Measurements from ENCODE around the gene SULT1A2.
"Not testable (repeated sequence)": the region's sequence is repeated elsewhere in the genome, so short reads cannot be mapped to it uniquely, and the experiment has no call there.

The SULT1A2 gene

GRCh38 chr16:28573738-28574718 lies 22.8 kb downstream of the SULT1A2 start:
- H3K4me3 ChIP-seq (replicated peaks; ENCODE audit: low read depth, low read length): no peak overlapping the region
- TF ChIP-seq CTCF (IDR thresholded peaks at IDR 0.05; ENCODE audit: low read depth, low read length, missing control alignments): no peak
- DNase-seq (ENCODE audit: extremely low read depth, low read depth): no peak

DNA sequence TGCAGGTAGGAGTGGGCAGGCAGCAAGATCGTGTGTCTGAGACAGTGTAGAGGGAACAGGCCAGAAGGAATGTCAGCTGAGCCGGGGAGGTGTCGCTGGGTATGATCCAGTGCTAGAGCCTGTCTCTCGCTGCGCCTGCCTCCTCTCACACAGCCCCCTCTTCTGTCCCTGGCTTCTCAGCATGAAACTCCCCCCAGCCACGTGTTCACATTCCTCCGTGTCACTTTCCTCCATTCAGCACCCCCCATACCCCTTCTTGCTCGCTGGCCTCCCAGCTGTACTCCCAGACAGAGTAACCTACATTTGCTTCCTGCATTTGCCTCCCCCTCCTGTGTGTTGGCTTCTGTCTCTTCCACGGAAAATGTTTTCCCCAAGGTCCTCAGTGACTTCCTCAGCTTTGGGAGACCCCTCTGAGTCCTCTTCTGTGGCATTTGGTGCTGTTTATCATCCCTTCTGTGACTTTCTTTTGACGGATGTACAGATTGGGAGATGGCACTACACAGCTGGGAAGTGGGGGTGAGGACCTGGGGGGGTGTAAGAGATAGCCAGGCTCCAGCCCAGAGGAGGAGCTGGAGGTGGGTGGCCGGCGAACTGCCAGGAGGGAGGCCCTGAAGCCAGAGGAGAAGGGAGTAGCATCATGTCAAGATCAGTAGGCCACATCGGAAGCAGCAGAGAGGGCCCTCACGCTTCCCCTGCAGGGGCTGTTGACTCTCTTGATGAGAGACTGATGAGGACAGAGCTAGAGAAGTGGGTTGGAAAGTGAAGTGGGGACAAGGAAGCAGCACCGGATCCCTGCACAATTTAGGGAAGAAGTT lies 23.9 kb downstream of the SULT1A2 start:
- no peak for TF ChIP-seq CTCF (IDR thresholded peaks at IDR 0.05; ENCODE audit: low read depth, low read length, missing control alignments)
- no peak overlapping the region for H3K4me3 ChIP-seq (replicated peaks; ENCODE audit: low read depth, low read length)
- DNase-seq (ENCODE audit: extremely low read depth, low read depth): no peak

DNA sequence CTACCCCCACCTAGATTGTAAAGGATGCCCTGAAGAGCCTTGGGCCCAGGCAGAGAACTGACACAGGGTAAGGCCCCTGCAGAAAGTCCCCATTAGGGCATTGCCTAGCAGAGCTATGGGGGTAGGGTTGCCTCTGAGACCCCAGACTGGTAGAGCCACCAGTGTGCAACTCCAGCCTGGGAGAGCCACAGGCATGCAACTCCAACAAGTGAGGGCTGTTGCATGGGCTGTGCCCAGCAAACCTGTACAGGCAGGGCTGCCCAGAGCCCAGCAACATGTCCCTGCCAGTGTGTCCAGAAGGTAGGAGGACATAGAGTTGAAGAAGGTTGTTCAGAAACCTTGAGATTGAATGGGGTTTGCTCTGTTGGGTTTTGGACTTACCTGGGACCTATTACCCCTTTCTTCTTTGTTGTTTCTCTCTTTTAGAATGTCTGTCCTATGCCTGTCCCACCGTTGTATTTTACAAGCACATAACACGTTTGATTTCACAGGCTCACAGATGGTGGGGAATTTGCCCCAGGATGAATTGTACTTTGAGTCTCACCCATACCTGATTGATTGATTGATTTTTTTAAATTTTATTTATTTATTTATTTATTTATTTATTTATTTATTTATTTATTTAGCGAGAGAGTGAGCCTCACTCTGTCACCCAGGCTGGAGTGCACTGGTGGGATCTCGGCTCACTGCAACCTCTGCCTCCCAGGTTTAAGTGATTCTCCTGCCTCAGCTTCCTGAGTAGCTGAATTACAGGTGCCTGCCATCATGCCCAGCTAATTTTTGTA lies 26.7 kb downstream of the SULT1A2 start:
- TF ChIP-seq CTCF (IDR thresholded peaks at IDR 0.05; ENCODE audit: low read depth, low read length, missing control alignments): no peak
- no peak for DNase-seq (ENCODE audit: extremely low read depth, low read depth)

GRCh38 chr16:28569021-28569420 lies 27.8 kb downstream of the SULT1A2 start:
- H3K4me3 ChIP-seq (replicated peaks; ENCODE audit: low read depth, low read length): no peak overlapping the region
- no peak for DNase-seq (ENCODE audit: extremely low read depth, low read depth)
- no peak for TF ChIP-seq CTCF (IDR thresholded peaks at IDR 0.05; ENCODE audit: low read depth, low read length, missing control alignments)

More for the DNA sequence above, 26.7 kb downstream of the SULT1A2 start:
- H3K4me3 ChIP-seq (replicated peaks; ENCODE audit: low read depth, low read length): no peak overlapping the region

DNA sequence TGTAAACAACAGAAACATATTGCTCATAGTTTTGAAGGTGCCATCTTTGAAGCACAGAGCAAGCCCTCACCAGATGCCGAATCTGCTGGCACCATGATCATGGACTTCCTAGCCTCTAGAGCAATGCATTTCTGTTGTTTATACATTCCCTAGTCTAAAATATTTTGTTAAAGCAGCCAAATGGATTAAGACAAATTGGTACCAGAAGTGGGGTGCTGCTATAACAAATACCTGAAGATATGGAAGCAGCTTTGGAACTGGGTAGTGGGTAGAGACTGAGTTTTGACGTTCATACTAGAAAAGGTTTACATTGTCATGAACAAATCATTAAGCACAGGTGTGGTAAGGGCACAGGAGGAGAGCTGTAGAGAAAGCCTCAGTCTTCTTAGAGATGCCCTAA lies 29.6 kb downstream of the SULT1A2 start:
- TF ChIP-seq CTCF (IDR thresholded peaks at IDR 0.05; ENCODE audit: low read depth, low read length, missing control alignments): no peak
- no peak for DNase-seq (ENCODE audit: extremely low read depth, low read depth)
- H3K4me3 ChIP-seq (replicated peaks; ENCODE audit: low read depth, low read length): no peak overlapping the region

GRCh38 chr16:28566233-28566925 lies 30.5 kb downstream of the SULT1A2 start:
- not testable (repeated sequence) for H3K4me3 ChIP-seq (replicated peaks; ENCODE audit: low read depth, low read length); DNase-seq (ENCODE audit: extremely low read depth, low read depth)
